ENCODE measurements around the gene RAB36.
A peak's percentile ranks its signal among the peaks of the same experiment; 100 is the strongest.

The RAB36 gene

DNA sequence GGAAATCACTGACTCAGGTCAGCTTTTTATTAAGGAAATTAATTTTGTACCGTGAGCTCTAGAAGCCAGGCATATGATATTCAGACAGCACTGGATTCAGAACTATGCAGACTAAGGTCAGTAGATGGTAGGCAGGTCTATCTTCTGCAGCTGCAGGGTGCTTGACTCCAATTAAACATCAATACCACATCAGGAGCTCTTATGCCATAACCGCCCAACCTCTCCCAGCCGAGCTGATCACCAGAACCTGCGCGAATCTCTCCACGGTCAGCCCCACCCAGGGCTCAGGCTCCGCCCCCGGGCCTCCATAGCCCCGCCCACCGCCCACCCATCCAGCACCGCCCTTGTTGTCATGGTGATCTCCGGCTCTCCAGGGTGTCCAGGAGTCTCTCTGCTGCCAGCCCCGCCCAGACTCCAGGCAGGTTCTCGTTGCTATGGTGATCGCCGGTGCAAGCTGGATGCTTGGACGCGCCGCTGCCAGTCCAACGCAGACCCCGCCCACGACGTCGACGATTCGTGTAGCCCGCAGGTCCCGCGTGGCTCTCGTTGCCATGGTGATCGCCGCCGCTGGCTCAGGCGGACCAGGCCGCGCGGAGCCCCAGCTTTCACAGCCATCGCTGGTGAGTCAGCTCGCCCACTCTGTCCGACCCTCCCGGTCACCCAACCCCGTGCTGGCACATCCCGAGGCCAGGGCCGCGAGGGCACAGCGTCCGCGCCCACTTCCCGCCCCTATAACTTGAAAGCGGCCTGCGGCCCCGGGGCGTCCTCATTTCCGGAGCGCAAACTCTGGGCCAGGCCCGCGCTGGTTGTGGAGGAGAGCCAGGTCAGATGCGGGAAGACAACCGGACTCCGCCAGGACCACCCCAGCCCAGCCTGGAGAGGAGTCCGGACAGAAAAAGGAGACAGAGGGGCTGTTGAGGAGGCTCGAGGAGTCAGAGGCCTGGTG, at the start of gene RAB36:
Gene RAB36, plus strand, starts transcription at position 546 of the 946 bp plus-strand sequence. CDS start 1,140 bp downstream, outside the sequence.
- peak; percentile 71 for DNase-seq (ENCODE audit: low read depth)

- no peak for DNase-seq (ENCODE audit: low read depth)
These were observed 49.4 kb upstream of the RAB36 start for GRCh38 chr22:23095733-23096342.

DNA sequence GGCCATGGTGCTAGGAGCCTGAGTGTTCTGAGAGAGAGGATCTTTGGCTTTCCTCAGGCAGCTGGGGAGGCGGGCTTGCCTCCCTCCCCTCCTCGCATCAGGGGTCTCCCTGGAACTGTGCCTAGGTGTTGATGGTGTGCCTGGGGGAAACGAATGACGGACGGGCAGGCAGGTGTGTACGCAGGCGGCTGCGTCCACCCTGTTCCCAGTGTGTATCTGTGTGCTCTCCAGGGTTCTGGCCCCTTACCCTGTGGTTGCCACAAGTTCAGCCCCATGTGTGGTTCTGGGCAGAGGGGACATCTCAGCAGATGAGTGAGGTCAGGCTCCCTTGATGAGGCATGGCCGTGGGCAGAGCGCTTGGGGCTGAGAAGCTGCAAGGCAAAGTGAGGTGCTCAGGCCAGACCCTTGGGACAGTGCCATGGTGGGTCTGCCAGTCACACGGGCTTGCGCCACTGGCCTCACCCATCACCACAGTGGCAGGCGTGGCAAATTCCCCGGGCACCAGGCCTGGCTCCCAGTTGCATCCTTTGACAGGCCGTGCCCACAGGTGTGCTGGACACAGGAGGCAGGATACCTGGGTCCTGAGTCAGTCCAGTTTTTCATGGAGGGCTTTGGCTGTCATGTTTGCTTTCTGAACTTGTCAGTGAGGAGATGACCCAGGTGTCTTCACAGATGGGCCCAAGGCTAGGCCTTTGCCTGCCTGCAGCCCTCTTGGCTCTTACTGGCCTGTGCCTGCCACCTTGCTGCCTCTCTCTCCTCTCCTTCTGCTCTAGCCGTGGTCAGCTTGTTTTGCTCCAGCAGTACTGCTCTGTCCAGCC, 47.7 kb upstream of the RAB36 start:
- DNase-seq (ENCODE audit: low read depth), result no peak

GRCh38 chr22:23098230-23098705, 47.0 kb upstream of the RAB36 start:
- no peak for DNase-seq (ENCODE audit: low read depth)

DNA sequence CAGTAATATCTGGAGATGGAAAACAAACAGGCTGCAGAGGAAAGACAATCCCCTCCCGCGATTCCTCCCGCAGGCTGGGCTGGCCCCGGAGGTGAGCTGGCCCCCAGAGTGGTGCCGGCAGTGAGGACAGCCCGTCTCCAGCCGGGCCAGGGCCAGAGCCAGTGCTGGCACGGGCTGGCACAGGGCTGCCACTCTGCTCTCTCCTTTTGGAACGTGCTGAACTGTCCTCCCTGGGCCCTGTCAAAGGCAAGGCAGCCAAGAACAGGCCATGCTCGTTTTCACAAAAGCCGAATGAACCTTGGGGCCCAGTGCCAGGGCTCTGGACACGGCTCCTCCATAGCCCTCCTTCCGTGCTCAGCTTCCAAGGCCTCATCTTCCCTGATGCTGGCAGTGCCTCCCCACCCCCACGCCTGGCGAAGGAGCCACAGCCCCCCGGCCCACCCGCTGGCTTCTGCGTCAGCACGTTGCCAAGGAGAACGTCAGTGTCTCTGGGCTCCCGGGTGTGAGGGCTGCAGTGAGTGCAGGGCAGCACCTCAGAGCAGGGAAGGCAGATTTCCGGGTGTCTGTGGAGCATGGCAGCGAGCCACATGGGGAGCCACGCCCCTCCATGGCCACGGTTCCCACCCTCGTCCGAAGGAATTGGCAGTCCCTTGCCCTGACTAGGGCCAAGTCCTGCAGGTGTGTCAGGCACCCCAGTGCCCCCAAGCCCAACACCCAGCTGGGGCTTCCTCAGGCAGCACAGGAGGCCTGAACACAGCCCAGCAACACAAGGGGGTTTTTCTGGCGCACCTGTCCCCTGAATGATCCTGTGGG, 46.4 kb upstream of the RAB36 start:
- DNase-seq (ENCODE audit: low read depth), result no peak

GRCh38 chr22:23099531-23099804, 45.8 kb upstream of the RAB36 start:
- DNase-seq (ENCODE audit: low read depth), result no peak

GRCh38 chr22:23100124-23100801, 45.0 kb upstream of the RAB36 start:
- no peak for DNase-seq (ENCODE audit: low read depth)

DNA sequence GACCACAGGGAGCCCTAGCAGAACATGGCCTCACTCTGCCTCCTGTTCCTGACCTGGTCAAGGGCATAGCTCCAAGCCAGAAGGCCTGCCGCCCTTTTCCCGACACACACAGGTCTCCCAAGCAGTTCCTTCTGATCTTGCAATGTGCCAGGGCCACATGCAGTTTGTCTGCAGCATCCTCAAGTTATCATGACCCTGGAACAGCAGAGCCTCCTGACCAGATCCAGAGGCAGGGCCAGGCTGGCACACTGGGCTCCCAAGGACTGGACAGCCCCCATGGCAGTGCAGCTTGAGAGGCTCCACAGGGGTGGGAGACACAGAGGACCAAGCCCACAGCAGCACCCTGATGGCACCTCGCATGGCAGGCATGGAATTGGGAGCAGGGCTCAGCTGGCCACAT, 43.8 kb upstream of the RAB36 start:
- DNase-seq (ENCODE audit: low read depth), result no peak

- DNase-seq (ENCODE audit: low read depth), result no peak
These were observed 43.1 kb upstream of the RAB36 start for GRCh38 chr22:23102002-23102655.

- DNase-seq (ENCODE audit: low read depth), result no peak
These were observed 42.5 kb upstream of the RAB36 start for GRCh38 chr22:23102776-23103175.

GRCh38 chr22:23103199-23103954, 41.9 kb upstream of the RAB36 start:
- DNase-seq (ENCODE audit: low read depth), result no peak

- no peak for DNase-seq (ENCODE audit: low read depth)
These were observed 40.9 kb upstream of the RAB36 start for GRCh38 chr22:23104187-23104971.

- DNase-seq (ENCODE audit: low read depth), result no peak
These were observed 40.0 kb upstream of the RAB36 start for GRCh38 chr22:23105304-23105703.

DNA sequence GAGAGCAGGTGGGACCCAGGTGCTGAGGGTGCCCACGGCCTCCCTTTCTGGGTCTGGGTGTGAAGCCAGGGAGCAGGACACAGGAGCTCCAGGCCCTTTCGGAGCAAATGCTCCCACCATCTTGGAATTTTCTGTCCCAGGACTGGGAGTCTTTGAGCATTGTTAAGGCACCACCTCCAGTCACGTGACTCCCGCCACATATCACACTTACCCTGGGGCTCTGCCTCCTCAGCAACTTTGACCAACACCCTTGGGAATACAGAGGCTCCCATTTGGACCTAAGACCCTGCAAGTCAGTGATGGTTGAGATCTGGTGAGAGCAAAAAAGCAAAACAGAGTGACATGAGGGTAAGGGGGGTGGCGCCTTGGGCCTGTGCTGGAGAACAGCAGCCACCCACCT, 39.4 kb upstream of the RAB36 start:
- DNase-seq (ENCODE audit: low read depth), result no peak

DNA sequence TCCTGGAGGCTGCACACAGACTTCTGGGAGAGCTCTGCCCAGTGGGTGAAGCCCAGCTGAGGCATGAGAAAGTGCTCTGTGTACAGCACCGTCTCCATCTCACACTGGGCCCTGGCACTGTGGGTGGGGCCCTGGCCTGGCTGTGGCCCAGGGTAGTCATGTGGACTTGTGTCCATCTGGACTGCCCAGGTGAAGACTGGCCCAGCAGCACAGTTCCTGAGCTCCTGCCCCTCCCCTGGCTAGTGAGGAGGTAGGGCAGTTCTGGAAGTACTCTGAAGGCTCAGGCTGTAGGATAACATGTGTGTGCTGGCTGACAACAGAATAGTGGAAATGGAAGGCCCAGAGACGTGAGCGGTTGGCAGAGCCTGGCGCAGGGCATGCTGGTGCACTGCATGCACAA, 38.9 kb upstream of the RAB36 start:
- DNase-seq (ENCODE audit: low read depth), result no peak

DNA sequence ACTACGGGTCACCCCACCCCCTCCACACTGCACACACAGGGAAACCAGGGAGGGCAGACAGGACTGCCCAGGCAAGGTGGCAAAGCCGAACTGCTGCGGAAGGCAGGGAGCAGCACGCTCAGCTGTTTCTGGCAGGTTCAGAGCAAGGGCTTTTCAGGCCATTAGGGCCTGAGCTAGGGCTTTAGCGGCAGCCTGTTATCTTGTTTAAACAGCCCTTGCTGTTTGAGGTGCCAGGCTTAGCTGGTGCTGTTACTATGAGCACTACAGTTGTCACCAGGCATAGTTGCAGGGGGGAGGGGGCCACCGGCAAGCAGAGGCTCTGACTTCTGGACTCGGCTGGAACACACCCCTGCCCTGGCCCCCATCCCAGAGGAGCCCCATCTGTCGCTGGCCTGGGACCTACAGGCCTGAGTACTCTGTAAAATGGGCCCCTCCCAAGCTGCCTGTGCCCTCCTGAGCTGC, 38.3 kb upstream of the RAB36 start:
- no peak for DNase-seq (ENCODE audit: low read depth)

- no peak for DNase-seq (ENCODE audit: low read depth)
These were observed 37.6 kb upstream of the RAB36 start for GRCh38 chr22:23107487-23108248.
